Inferior parietal cortex (tissue), 1 donor: ENCODE data around the gene LHX1.

Experiments used
- DNase-seq: peaks from one replicate; pipeline ENCODE4 v3.0.0-alpha.2; 2016; ENCODE audit errors: extremely low spot score

LHX1 gene

DNA sequence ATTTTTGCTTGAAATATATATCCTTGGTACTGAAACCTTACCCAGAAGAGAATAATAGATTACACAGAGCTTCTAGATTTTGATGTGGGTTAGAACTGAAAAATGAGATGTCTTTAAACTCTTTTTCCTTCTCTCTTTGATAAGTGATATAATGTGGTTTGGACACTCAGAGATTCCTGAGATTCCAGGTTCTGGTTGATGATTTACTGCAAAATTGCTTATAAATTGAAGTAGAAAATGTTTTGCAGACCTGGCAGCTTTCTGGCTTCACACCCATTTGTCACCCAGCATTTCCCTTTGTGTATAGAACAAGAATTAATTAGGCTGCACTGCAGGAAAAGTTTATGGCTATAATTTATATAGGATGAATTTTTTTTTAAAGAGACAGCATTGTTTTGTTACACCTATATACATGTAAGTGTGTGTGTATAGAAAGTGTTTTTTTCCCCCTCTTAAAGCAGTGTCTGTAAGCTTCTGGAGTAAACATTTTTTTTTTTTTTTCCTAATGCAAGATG is 35.0 kb downstream of the LHX1 start:
- DNase-seq = no peak

DNA sequence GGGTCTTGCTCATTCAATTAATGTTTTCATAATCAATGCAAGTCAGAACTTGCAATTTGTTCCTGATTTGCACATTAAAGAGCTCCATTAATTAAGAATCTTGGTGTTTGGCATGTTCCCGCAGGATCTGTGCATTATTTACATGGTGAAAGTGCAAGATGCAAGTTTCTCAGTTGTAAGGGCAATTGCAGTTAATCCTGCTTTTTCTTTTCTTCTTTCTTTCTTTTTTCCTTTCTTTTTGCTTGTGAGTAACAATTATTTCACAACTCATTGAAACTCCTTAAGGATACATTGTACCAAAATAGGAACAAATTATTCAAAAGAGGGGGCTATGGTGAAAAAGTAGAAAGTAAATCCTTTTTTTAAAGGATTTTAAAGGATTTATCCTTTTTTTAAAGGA is 35.6 kb downstream of the LHX1 start:
- no peak for DNase-seq

DNA sequence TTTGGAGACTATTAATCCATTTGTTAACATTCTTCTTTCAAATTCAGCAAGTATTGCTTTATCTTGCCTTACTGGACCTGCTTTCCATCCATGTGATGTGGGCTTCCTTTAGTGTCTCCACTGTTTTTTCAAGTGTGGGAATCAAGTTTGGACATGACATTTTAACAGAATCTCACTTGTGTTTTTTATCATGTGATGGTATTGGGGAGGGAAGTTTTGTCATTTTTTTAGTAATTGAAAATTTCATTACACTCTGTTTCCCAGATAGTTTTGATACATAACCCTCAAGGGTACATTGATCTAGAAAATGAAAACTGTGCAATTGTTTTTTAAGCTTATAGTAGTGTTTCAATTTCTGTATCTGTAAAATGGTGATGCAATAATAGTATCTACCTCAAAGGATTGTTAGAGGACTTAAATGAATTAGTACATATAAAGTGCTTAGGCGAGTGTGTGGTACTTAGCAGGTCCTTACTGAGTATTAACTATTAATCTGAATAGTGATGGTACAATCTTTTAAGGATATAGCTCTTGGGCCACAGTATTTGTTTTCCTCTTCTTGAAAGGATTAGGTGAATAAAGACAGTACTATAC is 38.7 kb downstream of the LHX1 start:
- DNase-seq = no peak

DNA sequence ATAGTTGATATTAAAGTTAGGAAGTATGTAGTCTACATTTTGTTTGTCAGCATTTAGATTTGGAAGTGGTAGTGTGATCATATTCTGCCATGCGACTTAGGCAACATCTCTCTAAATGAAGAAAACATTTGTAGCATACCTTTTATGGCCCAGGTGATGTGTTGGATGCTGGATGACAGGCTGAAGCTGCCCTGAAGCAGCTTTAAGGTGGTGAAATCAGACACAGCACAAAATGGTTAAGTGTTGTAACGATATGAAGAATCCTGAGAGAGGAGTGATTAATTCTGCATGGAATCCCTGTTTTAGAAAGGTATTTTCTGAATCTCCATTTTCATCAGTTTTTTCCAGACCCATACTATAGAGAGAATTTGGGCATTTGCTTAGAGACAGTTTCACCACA is 39.8 kb downstream of the LHX1 start:
- no peak for DNase-seq

DNA sequence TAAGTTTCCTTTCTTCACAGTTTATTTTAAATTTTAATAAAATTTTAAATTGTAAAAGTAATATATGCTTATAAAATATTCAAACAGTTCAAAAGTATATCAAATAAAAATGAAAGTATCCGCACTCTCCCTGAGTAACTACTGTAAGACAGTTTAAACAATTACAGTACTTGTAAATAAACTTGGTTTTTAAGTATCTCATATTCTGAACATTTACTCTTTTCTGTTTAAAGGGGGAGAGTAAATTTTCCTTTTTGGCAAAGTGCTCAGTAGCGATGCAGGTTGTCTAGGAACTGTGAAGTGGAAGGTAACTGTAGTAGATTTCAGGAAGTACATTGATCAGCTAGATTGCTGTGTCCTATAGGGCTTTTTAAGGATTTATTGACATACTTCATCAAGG is 40.3 kb downstream of the LHX1 start:
- DNase-seq = no peak

DNA sequence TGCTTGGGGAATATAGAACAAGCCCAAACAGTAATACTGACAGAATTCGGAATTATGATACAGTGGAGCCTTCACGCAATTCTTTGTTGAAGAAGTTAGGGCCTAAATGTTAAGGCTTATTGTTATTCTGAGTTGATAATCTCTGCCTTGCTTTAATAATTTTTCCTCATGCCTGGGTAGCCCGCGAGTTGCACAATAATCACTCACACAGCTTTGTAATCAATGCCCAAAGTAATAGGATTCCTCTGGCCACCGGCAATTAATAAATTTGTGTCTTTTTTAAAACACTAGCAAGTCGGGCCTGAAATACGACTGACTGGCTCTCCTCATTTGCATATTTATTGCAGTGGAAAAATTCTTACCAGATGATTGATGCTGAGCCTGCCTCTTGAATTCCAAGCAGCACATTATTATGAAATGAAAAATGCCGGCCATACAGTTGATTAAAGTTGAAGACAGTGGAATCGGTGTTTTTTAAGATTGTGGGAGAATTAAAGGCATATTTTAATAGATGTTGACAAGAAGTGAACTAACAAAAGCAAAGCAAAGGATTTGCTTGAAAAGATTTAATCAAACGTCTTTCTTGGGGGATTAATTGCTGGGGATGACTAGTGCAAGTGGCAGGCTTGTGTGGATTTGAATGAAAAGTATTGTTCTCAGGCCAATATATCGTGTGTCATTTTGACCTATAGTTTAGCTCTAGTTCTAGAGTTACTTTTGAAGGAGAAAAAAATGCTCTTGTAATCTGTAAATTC is 41.7 kb downstream of the LHX1 start:
- no peak for DNase-seq

DNA sequence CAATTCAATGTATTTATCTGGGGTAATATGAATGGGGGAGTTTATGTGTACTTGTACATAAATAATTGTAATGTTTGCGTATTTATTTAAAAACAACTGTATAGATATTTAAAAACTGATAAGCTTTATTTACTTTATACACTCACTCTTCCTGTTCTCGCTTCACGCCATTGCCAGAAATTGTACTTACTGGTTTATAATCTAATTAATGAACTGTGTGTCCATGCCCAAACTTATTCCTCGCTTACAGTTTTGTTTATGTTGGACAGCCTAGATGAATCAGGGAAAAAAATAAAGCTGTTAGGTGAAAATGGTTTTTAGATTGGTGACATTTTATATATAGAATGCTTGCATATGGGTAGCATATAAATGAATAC is 42.3 kb downstream of the LHX1 start:
- DNase-seq = no peak

DNA sequence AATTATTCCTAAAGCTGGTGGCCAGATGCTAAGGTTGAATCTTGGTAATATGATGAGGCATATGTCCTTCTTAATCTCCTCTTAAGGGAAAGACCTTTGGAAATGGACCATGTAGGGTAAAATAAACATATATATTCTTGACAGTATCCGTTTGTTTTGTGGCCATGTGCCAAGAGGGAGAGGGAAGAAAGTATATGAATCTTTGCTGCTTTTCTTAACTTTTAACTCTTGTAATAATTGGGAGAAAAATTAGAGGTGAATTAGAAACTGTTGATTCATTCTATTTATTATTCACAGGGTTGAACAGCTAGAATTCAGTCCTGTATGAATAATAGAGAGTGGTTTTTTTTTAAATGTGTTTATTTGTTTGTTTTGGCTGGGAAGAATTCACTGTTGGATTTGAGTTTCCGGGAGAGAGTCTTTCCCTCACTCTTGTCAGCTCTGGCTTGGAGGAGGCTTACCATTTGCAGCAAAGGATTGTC is 43.0 kb downstream of the LHX1 start:
- no peak for DNase-seq

DNA sequence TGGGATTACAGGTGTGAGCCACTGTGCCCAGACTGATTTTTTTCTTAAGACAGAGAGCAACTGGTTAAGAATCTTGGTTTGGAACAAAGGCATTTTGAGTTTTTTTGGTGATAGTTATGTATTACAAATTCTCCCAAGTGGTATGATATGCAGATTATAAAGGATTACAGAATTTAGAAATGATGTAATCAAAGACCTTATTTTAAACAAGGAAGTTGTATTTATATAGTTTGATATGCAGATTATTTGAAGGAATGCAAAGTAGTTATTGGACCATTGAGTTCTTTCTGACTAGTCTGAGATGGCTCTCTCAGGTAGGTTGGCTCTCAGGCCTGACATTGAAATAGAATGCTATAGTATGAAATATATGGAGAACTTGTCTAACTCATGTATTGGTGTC is 46.3 kb downstream of the LHX1 start:
- DNase-seq = no peak

DNA sequence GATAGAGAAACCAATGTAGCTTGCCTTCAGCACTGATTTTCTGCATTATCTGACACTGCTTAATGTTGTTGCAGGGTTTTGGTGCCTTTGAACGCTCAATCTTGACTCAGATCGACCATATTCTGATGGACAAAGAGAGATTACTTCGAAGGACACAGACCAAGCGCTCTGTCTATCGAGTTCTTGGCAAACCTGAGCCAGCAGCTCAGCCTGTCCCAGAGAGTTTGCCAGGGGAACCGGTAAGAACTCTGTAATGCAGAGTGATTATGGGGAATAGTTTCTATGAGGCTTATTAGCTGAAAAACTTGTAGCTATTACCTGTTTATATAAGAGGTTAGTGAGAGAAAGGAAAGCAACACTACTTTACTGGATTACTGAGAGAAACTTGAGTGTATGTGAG is 51.9 kb downstream of the LHX1 start:
- DNase-seq = no peak

DNA sequence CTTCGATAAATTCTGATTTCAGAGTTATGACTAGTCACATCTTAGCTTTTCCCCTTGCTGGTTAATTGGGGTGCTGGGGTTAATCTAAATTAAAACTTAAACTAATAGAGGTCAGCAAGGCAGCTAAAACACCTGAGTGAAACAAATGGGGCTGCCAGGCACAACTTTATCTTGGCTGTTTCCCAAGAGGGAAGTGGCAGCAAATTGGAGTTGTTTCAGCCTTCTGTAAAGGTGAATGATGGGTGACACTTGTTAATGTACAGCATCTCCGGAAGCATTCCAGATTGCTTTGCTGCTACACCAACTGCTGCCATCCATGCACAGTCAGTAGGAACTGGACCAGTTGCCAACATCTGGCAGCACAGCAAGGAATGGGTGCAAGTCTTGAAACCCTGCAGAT is 55.4 kb downstream of the LHX1 start:
- DNase-seq = no peak

DNA sequence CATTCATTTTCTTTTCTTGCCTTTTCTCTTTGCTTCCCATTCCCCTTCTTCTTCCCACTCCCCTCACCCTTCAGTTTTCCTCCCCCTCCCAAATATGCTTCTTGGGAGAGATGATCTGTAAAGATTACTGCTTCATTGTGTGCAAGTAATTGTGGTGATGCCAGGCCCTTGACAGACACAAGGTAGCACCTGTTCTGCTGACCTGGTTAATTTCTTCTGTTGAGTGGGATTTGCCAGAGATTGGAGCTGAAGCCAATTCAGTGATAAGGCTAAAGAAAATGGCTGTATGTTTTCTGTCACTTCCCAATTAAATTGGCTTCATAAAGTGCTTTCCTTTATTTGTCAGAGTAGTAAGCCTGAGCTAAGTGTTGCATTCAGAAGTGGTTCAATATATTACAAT is 56.0 kb downstream of the LHX1 start:
- DNase-seq = no peak
